CD14-positive monocyte (primary cell): ENCODE measurements around the gene PEX11G. TPM values are rescaled to one million over a fixed set of nuclear protein-coding genes. Genes with fewer than 3 reads are reported as not detected.

Experiments
- DNase-seq, 3 donors: peaks; one replicate each; pipeline ENCODE4 v3.0.0-alpha.2; 2011 to 2022
- H2AFZ ChIP-seq: 2 replicates; pipeline ENCODE4 v1.6.0; 2012; ENCODE audit warnings: mild to moderate bottlenecking, low read depth, low read length, inconsistent platforms; ENCODE audit not compliant: insufficient read depth, poor library complexity, severe bottlenecking
- H3K27ac ChIP-seq, 2 donors: 1 replicate in 1 of 2; 2 replicates in 1 of 2; pipeline ENCODE4 v1.5.1; 2012 to 2013; ENCODE audit warnings: low read length in 2 of 2, control low read depth in 1 of 2, inconsistent platforms in 1 of 2, low read depth in 1 of 2, mild to moderate bottlenecking in 1 of 2
- H3K27me3 ChIP-seq, 2 donors: one replicate each; pipeline versions ENCODE4 v1.6.0 to v1.6.1; 2011 to 2013; ENCODE audit warnings: low read length in 2 of 2; ENCODE audit not compliant: control insufficient read depth in 2 of 2, insufficient read depth in 2 of 2
- H3K36me3 ChIP-seq, 2 donors: replicated peaks in 1 of 2; 1 replicate in 1 of 2; 2 replicates in 1 of 2; pipeline versions ENCODE4 v1.5.1 to v1.6.1; 2012 to 2013; ENCODE audit warnings: low read length in 2 of 2, control low read depth in 1 of 2, inconsistent platforms in 1 of 2, mild to moderate bottlenecking in 1 of 2; ENCODE audit not compliant: insufficient read depth in 2 of 2, control insufficient read depth in 1 of 2
- H3K4me1 ChIP-seq, 2 donors: 1 replicate in 1 of 2; 2 replicates in 1 of 2; pipeline versions ENCODE4 v1.5.1 to v1.6.1; 2012 to 2013; ENCODE audit warnings: low read length in 2 of 2, control low read depth in 1 of 2, inconsistent platforms in 1 of 2, mild to moderate bottlenecking in 1 of 2, moderate library complexity in 1 of 2; ENCODE audit not compliant: insufficient read depth in 2 of 2, control insufficient read depth in 1 of 2
- H3K4me2 ChIP-seq: replicated peaks from 2 replicates; pipeline ENCODE3; 2012; ENCODE audit warnings: low read length, moderate library complexity, mild to moderate bottlenecking; ENCODE audit not compliant: poor library complexity, severe bottlenecking; ENCODE audit errors: extremely low read depth
- H3K4me3 ChIP-seq, 3 experiments: fragments of 200-600 bp in 1 of 3; sonication (generic) in 1 of 3; replicated peaks in 1 of 3; 1 replicate in 2 of 3; 2 replicates in 1 of 3; pipeline ENCODE4 v1.5.1; 2011 to 2013; ENCODE audit warnings: low read length in 3 of 3, mild to moderate bottlenecking in 3 of 3, control low read depth in 2 of 3, low read depth in 2 of 3, inconsistent platforms in 1 of 3, moderate library complexity in 1 of 3
- H3K79me2 ChIP-seq: 2 replicates; pipeline ENCODE4 v1.6.0; 2012; ENCODE audit warnings: mild to moderate bottlenecking, control low read depth, inconsistent platforms, low read length, moderate library complexity; ENCODE audit not compliant: insufficient read depth
- H3K9ac ChIP-seq: 2 replicates; pipeline ENCODE4 v1.6.0; 2017; ENCODE audit warnings: low read length, mild to moderate bottlenecking; ENCODE audit not compliant: insufficient read depth, poor library complexity, severe bottlenecking
- H3K9me3 ChIP-seq, 2 donors: replicated peaks in 1 of 2; 1 replicate in 1 of 2; 2 replicates in 1 of 2; pipeline versions ENCODE4 v1.5.1 to v1.6.1; 2012 to 2013; ENCODE audit warnings: low read length in 2 of 2, control low read depth in 1 of 2; ENCODE audit not compliant: control insufficient read depth in 1 of 2, insufficient read depth in 1 of 2
- H4K20me1 ChIP-seq: 2 replicates; pipeline ENCODE4 v1.6.0; 2012; ENCODE audit warnings: mild to moderate bottlenecking, low read length, control low read depth, moderate library complexity; ENCODE audit not compliant: insufficient read depth
- H3K27ac Mint-ChIP-seq, 7 donors: one replicate each; pipeline ENCODE4 v1.8.0; 2020; ENCODE audit warnings: mild to moderate bottlenecking in 7 of 7, mixed read lengths in 7 of 7, moderate library complexity in 6 of 7, inconsistent platforms in 2 of 7
- H3K27me3 Mint-ChIP-seq, 3 donors: one replicate each; pipeline ENCODE4 v1.8.0; 2021 to 2022; ENCODE audit warnings: low read depth in 3 of 3, mild to moderate bottlenecking in 3 of 3, mixed read lengths in 3 of 3, moderate library complexity in 3 of 3, inconsistent platforms in 1 of 3
- H3K36me3 Mint-ChIP-seq, 2 donors: one replicate each; pipeline ENCODE4 v1.8.0; 2020; ENCODE audit warnings: mixed read lengths in 2 of 2, inconsistent platforms in 1 of 2, mild to moderate bottlenecking in 1 of 2
- H3K4me1 Mint-ChIP-seq: one replicate; pipeline ENCODE4 v1.8.0; 2020; ENCODE audit warnings: mild to moderate bottlenecking, mixed read lengths
- H3K4me3 Mint-ChIP-seq, 2 donors: one replicate each; pipeline ENCODE4 v1.8.0; 2020; ENCODE audit warnings: mild to moderate bottlenecking in 2 of 2, mixed read lengths in 2 of 2, moderate library complexity in 1 of 2
- H3K9me3 Mint-ChIP-seq, 7 donors: one replicate each; pipeline ENCODE4 v1.8.0; 2020 to 2022; ENCODE audit warnings: mixed read lengths in 7 of 7, mild to moderate bottlenecking in 6 of 7, moderate library complexity in 6 of 7, inconsistent platforms in 2 of 7
- WGBS: methylation state at CpG from one replicate; pipeline ENCODE4 v1.1.5; 2013; ENCODE audit warnings: missing lambda C conversion rate; ENCODE audit not compliant: insufficient coverage; 5-methylcytosine and 5-hydroxymethylcytosine counted together
- intact Hi-C, 2 donors: fragments of 100-400 bp; cut with micrococcal nuclease; formaldehyde crosslinking; loops; one replicate each; pipeline versions ENCODE4 v1.15.0 to v1.15.1; 2023
- polyA plus RNA-seq, 3 donors: library from polyadenylated mRNA; depleted of rRNA in 1 of 3; unstranded in 2 of 3; stranded (reverse) in 1 of 3; fragments of 300-500 nt in 2 of 3; fragments of >200 nt in 1 of 3; fragmentation: Illumina TruSeq in 2 of 3; gene quantifications; 1 replicate in 2 of 3; 2 replicates in 1 of 3; pipeline ENCODE4 v1.2.3, GENCODE V29; 2012 to 2021
- TF ChIP-seq, protein P1 (sequence below): fragments of 200-600 bp; IDR thresholded peaks from one replicate; pipeline ENCODE4 v1.8.0; 2022; ENCODE audit warnings: antibody characterized with exemption, mild to moderate bottlenecking

The PEX11G gene
- polyA plus RNA-seq, 3 donors: 0.77 to 3.0 (median 1.4) TPM

DNA sequence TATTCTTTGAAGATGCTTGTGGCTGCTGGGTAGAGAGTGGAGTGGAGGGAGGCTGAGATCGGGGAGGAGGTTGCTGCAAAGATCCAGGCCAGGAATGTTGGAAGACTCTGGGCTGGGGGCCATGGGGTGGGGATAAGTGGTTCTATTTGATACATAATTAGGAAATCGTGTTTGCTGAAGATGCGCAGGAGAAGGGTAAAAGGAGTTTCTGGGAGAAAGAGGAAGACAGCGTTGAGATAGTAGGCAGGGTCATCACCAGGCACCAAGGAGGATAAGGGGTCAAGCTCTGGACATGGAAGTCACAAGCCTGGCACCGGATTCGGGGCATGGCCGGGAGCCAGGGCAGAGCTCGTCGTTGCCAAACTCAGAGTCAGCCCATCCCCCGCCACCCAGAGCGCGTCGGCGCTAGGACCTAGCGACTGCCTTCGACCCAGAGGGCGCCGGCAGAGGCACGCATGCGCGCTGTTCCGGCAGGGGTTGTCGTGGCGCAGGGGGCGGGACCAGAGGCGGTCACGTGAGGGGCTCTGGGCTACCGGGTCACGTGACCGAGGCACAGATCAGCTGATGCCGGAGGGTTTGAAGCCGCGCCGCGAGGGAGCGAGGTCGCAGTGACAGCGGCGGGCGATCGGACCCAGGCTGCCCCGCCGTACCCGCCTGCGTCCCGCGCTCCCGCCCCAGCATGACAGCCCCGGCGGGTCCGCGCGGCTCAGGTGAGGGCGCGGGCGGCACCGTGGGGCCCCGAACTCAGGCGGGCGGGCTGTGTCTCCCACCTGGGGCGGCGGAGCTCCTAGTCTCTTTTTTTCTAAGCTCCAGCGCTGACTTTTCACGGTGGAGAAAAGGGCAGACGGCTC lies 33.5 kb upstream of the PEX11G start, which contains the start of gene MCOLN1:
Gene MCOLN1 (plus strand): TSS at position 553 of the 851 bp plus-strand sequence. CDS start 127 bp downstream, at position 680.
- Histone ChIP-seq H2AFZ (peak within 1 kb of the TSS; percentile 77), H3K79me2 (peaks cover 14% of the 10 kb centered on the region), H3K9me3 (no peaks in the 10 kb centered on the region), H3K27me3 (no peaks in the 10 kb centered on the region), H3K4me3 (peak within 1 kb of the TSS; percentile 56 to 89 (median 69)), H3K4me1 (peaks cover 23 to 30% of the 10 kb centered on the region in 2 donors), H3K9ac (peak within 1 kb of the TSS; percentile 89), H3K27ac (peak within 1 kb of the TSS; percentile 25 to 77), H4K20me1 (peaks cover 16% of the 10 kb centered on the region), H3K4me2 (peak within 1 kb of the TSS; percentile 99), H3K36me3 (peaks cover 23 to 31% of the 10 kb centered on the region in 2 donors)
- Mint-ChIP-seq H3K4me1 (peaks cover 26% of the 10 kb centered on the region), H3K27ac (peak within 1 kb of the TSS; percentile 67 to 92 (median 90)), H3K27me3 (peaks cover 6 to 9% (median 7%) of the 10 kb centered on the region in 3 donors), H3K4me3 (peak within 1 kb of the TSS; percentile 85 to 89), H3K36me3 (peaks cover 29 to 38% of the 10 kb centered on the region in 2 donors), H3K9me3 (peaks cover 0 to 5% (median 3%) of the 10 kb centered on the region in 7 donors)
- DNase-seq: peak; percentile 98 to 99 (median 98)
- intact Hi-C loops: loop anchor here in 1 of 2 donors (1.0 to 2.0 kb wide), 2 partner anchors 12 to 49 kb away; no protein-coding TSS in a partner anchor
- TF ChIP-seq, protein P1, sequence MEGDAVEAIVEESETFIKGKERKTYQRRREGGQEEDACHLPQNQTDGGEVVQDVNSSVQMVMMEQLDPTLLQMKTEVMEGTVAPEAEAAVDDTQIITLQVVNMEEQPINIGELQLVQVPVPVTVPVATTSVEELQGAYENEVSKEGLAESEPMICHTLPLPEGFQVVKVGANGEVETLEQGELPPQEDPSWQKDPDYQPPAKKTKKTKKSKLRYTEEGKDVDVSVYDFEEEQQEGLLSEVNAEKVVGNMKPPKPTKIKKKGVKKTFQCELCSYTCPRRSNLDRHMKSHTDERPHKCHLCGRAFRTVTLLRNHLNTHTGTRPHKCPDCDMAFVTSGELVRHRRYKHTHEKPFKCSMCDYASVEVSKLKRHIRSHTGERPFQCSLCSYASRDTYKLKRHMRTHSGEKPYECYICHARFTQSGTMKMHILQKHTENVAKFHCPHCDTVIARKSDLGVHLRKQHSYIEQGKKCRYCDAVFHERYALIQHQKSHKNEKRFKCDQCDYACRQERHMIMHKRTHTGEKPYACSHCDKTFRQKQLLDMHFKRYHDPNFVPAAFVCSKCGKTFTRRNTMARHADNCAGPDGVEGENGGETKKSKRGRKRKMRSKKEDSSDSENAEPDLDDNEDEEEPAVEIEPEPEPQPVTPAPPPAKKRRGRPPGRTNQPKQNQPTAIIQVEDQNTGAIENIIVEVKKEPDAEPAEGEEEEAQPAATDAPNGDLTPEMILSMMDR: no peak
- WGBS: under 1% methylated on average over 58 of the region's 65 CpGs

DNA sequence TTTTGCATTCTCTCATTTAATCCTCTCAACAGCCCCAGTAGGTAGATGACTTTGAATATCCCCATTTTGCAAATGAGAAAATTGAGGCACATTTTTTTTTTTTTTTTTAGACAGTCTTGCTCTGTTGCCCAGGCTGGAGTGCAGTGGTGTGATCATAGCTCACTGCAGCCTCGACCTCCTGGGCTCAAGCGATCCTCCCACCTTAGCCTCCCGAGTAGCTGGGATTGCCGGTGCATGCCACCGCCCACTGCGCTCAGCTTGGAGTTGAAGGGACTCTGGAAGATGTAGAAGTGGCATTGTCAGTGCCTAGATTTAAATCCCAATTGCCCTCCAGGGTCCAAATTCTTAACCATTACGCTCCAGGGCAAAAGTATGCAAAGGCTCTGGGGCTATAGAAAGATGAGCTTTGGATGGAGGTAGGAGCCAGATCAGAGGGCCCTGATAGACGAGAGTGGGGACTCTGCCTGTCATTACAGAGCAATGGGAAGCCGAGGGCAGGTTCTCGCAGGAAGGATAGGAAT lies 32.8 kb upstream of the PEX11G start:
- Histone ChIP-seq H3K27ac (peak overlapping the region; percentile 20 to 54), H3K9me3 (no peaks in the 10 kb centered on the region), H3K4me2 (peak overlapping the region; percentile 99), H3K9ac (peak overlapping the region; percentile 89), H2AFZ (peak overlapping the region; percentile 77), H3K4me3 (peak overlapping the region; percentile 18 to 89 (median 69)), H3K36me3 (peaks cover 21 to 25% of the 10 kb centered on the region in 2 donors), H3K27me3 (peaks cover 1 to 7% of the 10 kb centered on the region in 2 donors), H3K4me1 (peaks cover 22 to 26% of the 10 kb centered on the region in 2 donors), H3K79me2 (peaks cover 14% of the 10 kb centered on the region), H4K20me1 (peaks cover 16% of the 10 kb centered on the region)
- peaks cover 13 to 14% (median 14%) of the 10 kb centered on the region in 3 donors for H3K27me3 Mint-ChIP-seq
- H3K36me3 Mint-ChIP-seq: peaks cover 26 to 31% of the 10 kb centered on the region in 2 donors
- intact Hi-C loops: loop anchor here in 1 of 2 donors (1.0 to 2.0 kb wide), 2 partner anchors 13 to 49 kb away; no protein-coding TSS in a partner anchor
- peaks cover 0 to 6% (median 4%) of the 10 kb centered on the region in 7 donors for H3K9me3 Mint-ChIP-seq
- peaks cover 24% of the 10 kb centered on the region for H3K4me1 Mint-ChIP-seq
- H3K27ac Mint-ChIP-seq: peak overlapping the region; percentile 67 to 92 (median 86)
- DNase-seq: no peak
- 33% methylated on average over 4 of the region's 10 CpGs for WGBS
- TF ChIP-seq, protein P1: no peak
- H3K4me3 Mint-ChIP-seq: peak overlapping the region; percentile 78 to 89
